ENCODE data around the gene MDFIC. TPM values are rescaled to one million over a fixed set of nuclear protein-coding genes. Genes with fewer than 3 reads are reported as not detected.

Gene MDFIC
- total and polyA plus RNA-seq, 2 of the 4 experiments (the other 2 are of a cell fraction), result 16.9 to 35.0 TPM

- CTCF ChIA-PET, result interaction anchor here (0.9 to 1.7 kb wide), 3 partner anchors 9 to 138 kb away, joined by 3 to 4 read pairs (median 4); no protein-coding TSS in a partner anchor
- peak overlapping the region; percentile 27; the same call in 1 of the 2 replicates for H4K91ac ChIP-seq (ENCODE audit: insufficient read depth, low read depth, low read length)
- peak overlapping the region; percentile 6 to 73 for H4K8ac ChIP-seq (ENCODE audit: low read depth in 2 of 2, low read length in 2 of 2)
- H2AK5ac ChIP-seq (ENCODE audit: low read depth, low read length), result no peak overlapping the region
- H2AFZ ChIP-seq (replicated peaks; ENCODE audit: low read length, poor library complexity), result peak overlapping the region; percentile 92
- no peaks in the 10 kb centered on the region for H4K20me1 ChIP-seq (ENCODE audit: insufficient read depth, low read length)
- H2BK20ac ChIP-seq (ENCODE audit: low read depth, low read length), result peak overlapping the region; percentile 23; the same call in 1 of the 2 replicates
- H3K18ac ChIP-seq (ENCODE audit: low read depth, low read length), result peak overlapping the region; percentile 64
- H4K5ac ChIP-seq (ENCODE audit: low read depth, low read length), result peak overlapping the region; percentile 42
- intact Hi-C loops (cut with micrococcal nuclease), result loop anchor here (2.0 to 10.0 kb wide), 3 partner anchors 433 to 839 kb away; no protein-coding TSS in a partner anchor
- H3K27ac ChIP-seq (ENCODE audit: insufficient read depth, low read length), result peak overlapping the region; percentile 72
- DNase-seq (no peak), ATAC-seq (ENCODE audit: low read depth) (no peak)
- H3K27me3 ChIP-seq (ENCODE audit: control insufficient read depth, insufficient read depth, low read length), result no peaks in the 10 kb centered on the region
- peak overlapping the region; percentile 13; the same call in 1 of the 3 replicates for H2BK15ac ChIP-seq (ENCODE audit: low read depth, low read length)
- peak overlapping the region; percentile 68 for H3K4me3 ChIP-seq (ENCODE audit: insufficient read depth, low read depth, low read length)
- TF ChIP-seq USF2 (IDR thresholded peaks at IDR 0.05; ENCODE audit: low read depth, low read length) (no peak), BHLHE40 (IDR thresholded peaks at IDR 0.05; ENCODE audit: low read depth, low read length) (no peak), POLR2A (IDR thresholded peaks at IDR 0.05; ENCODE audit: low read depth, low read length) (no peak), MAZ (IDR thresholded peaks at IDR 0.05; ENCODE audit: borderline replicate concordance, low read depth, low read length) (no peak), CHD1 (IDR thresholded peaks at IDR 0.05; ENCODE audit: low read depth, low read length) (no peak), CTCF (conservative IDR thresholded peaks at IDR 0.05; ENCODE audit: low read depth, low read length) (no peak), CEBPB (IDR thresholded peaks at IDR 0.05; ENCODE audit: low read depth, low read length) (no peak), FOS (IDR thresholded peaks at IDR 0.05; ENCODE audit: low read depth, low read length) (no peak), RAD21 (IDR thresholded peaks at IDR 0.05; ENCODE audit: low read length) (no peak), SMC3 (IDR thresholded peaks at IDR 0.05; ENCODE audit: low read depth, low read length) (no peak), NFE2L2 (IDR thresholded peaks at IDR 0.05; ENCODE audit: low read depth, low read length) (no peak), RCOR1 (IDR thresholded peaks at IDR 0.05; ENCODE audit: insufficient replicate concordance, low read length) (no peak), MXI1 (IDR thresholded peaks at IDR 0.05; ENCODE audit: borderline replicate concordance, low read depth, low read length) (no peak), MAFK (IDR thresholded peaks at IDR 0.05; ENCODE audit: low read depth, low read length) (no peak), ELK1 (IDR thresholded peaks at IDR 0.05; ENCODE audit: borderline replicate concordance, low read depth, low read length) (no peak), RFX5 (IDR thresholded peaks at IDR 0.05; ENCODE audit: low read depth, low read length) (no peak)
- POLR2A ChIA-PET (ENCODE audit: unreplicated experiment), result no interaction called here
- no TSS peak for BruUV-seq (replicated peaks)
- no peaks in the 10 kb centered on the region for H3K9me3 ChIP-seq (ENCODE audit: control insufficient read depth, insufficient read depth, low read length)
- no peaks in the 10 kb centered on the region; the same call in 1 of the 2 replicates for H3K36me3 ChIP-seq (ENCODE audit: control insufficient read depth, insufficient read depth, low read length)
- peak overlapping the region; percentile 49; the same call in 1 of the 2 replicates for H3K4ac ChIP-seq (ENCODE audit: low read depth, low read length)
- peak overlapping the region; percentile 70 for H3K14ac ChIP-seq (replicated peaks; ENCODE audit: low read depth, low read length)
- peaks cover 8 to 26% of the 10 kb centered on the region in 2 experiments; a peak in 3 of 4 replicates for H3K79me1 ChIP-seq (ENCODE audit: low read depth in 1 of 2, low read length in 2 of 2)
- H3K9me1 ChIP-seq (ENCODE audit: insufficient read depth, low read length), result 0 out of 2 replicates have a peak, but pooled peaks cover 2% of the 10 kb centered on the region
- peak overlapping the region; percentile 80 for H3K23ac ChIP-seq (ENCODE audit: low read depth, low read length)
- peak overlapping the region; percentile 85 for H3K56ac ChIP-seq (ENCODE audit: extremely low read depth, insufficient read depth, low read length)
- no CpG with 5 or more reads among the region's 4 CpGs for WGBS, 2 experiments (ENCODE audit: extremely low coverage in 2 of 2, insufficient read length in 1 of 2)
- H2AK9ac ChIP-seq (replicated peaks; ENCODE audit: low read depth, low read length, poor library complexity), result peak overlapping the region; percentile 35
- in situ Hi-C loops (cut with MboI; ENCODE audit: low sequenced_read_pairs), result no loop called here
- peak overlapping the region; percentile 68 for H3K9ac ChIP-seq (ENCODE audit: low read depth, low read length)
- dilution Hi-C loops (cut with HindIII; ENCODE audit: low sequenced_read_pairs, unreplicated experiment), result no loop called here
- H3K4me1 ChIP-seq (ENCODE audit: control insufficient read depth, insufficient read depth, low read length), result peaks cover 5% of the 10 kb centered on the region
- peak overlapping the region; percentile 68 for H2BK5ac ChIP-seq (ENCODE audit: low read depth, low read length, poor library complexity, severe bottlenecking)
- H2BK120ac ChIP-seq (ENCODE audit: low read depth, low read length), result peak overlapping the region; percentile 56
- H3K4me2 ChIP-seq (ENCODE audit: low read depth, low read length), result peak overlapping the region; percentile 87
Observed at GRCh38 chr7:114923403-114923713, 1.5 kb downstream of the MDFIC start.

Measured in IMR-90 (cell line).